SK-N-SH treated with all-trans-retinoic acid at 6 μM for 48 hours (cell line): Measurements from ENCODE around the gene TP53AIP1.

Experiments used
- ATAC-seq: fragments of 200-7000 bp; cut with Tn5 transposase; 3 replicates; pipeline ENCODE4 v1.9.1; 2020; ENCODE audit warnings: mild to moderate bottlenecking, moderate library complexity
- ARNTL ChIP-seq: fragments of 450-650 bp; formaldehyde crosslinking; IDR thresholded peaks from 2 replicates; pipeline ENCODE4 v1.5.0; 2020; ENCODE audit warnings: low read depth, mild to moderate bottlenecking, moderate library complexity, borderline replicate concordance
- BACH2 ChIP-seq: fragments of 250-450 bp; sonication (Bioruptor Pico); IDR thresholded peaks from 2 replicates; pipeline ENCODE4 v1.9.0; 2021; ENCODE audit warnings: mild to moderate bottlenecking, borderline replicate concordance
- CSDC2 ChIP-seq: fragments of 250-450 bp; sonication (Bioruptor Pico); IDR thresholded peaks from 2 replicates; pipeline ENCODE4 v1.5.0; 2020; ENCODE audit warnings: mild to moderate bottlenecking, moderate library complexity
- ESRRG ChIP-seq: fragments of 250-450 bp; sonication (Bioruptor Pico); IDR thresholded peaks from 2 replicates; pipeline ENCODE4 v1.6.1; 2021; ENCODE audit warnings: mild to moderate bottlenecking
- ISL1 ChIP-seq: fragments of 250-450 bp; sonication (Bioruptor Pico); IDR thresholded peaks from 2 replicates; pipeline ENCODE4 v2.1.2; 2022; ENCODE audit warnings: mild to moderate bottlenecking, moderate library complexity
- OSR1 ChIP-seq: fragments of 250-450 bp; sonication (Bioruptor Pico); IDR thresholded peaks from 2 replicates; pipeline ENCODE4 v1.8.0; 2022; ENCODE audit warnings: moderate library complexity, mild to moderate bottlenecking, inconsistent platforms
- POU6F1 ChIP-seq: fragments of 250-450 bp; sonication (Bioruptor Pico); IDR thresholded peaks from 2 replicates; pipeline ENCODE4 v1.8.0; 2021; ENCODE audit warnings: low read depth, mild to moderate bottlenecking, moderate library complexity, borderline replicate concordance
- PPARA ChIP-seq: fragments of 250-450 bp; sonication (Bioruptor Pico); IDR thresholded peaks from 2 replicates; pipeline ENCODE4 v1.5.0; 2020; ENCODE audit warnings: mild to moderate bottlenecking, borderline replicate concordance
- RARB ChIP-seq: fragments of 250-450 bp; sonication (Bioruptor Pico); IDR thresholded peaks from 2 replicates; pipeline ENCODE4 v1.8.0; 2021; ENCODE audit warnings: mild to moderate bottlenecking, moderate library complexity
- SNAI2 ChIP-seq: fragments of 250-450 bp; sonication (Bioruptor Pico); IDR thresholded peaks from 2 replicates; pipeline ENCODE4 v1.5.0; 2020; ENCODE audit warnings: mild to moderate bottlenecking, moderate library complexity
- TOX ChIP-seq: fragments of 250-450 bp; sonication (Bioruptor Pico); IDR thresholded peaks from 2 replicates; pipeline ENCODE4 v1.8.0; 2021; ENCODE audit warnings: mild to moderate bottlenecking, moderate library complexity, borderline replicate concordance
- ZFP3 ChIP-seq: fragments of 250-450 bp; sonication (Bioruptor Pico); IDR thresholded peaks from 2 replicates; pipeline ENCODE4 v1.5.0; 2020; ENCODE audit warnings: mild to moderate bottlenecking, moderate library complexity
- ZFP30 ChIP-seq: fragments of 450-650 bp; formaldehyde crosslinking; IDR thresholded peaks from 2 replicates; pipeline ENCODE4 v1.5.0; 2022; ENCODE audit warnings: mild to moderate bottlenecking, moderate library complexity
- ZNF565 ChIP-seq: fragments of 450-650 bp; formaldehyde crosslinking; conservative IDR thresholded peaks from 2 replicates; pipeline ENCODE4 v1.5.0; 2020; ENCODE audit warnings: low read depth, mild to moderate bottlenecking, moderate library complexity
- ZNF70 ChIP-seq: fragments of 450-650 bp; formaldehyde crosslinking; IDR thresholded peaks from 2 replicates; pipeline ENCODE4 v1.5.0; 2020; ENCODE audit warnings: mild to moderate bottlenecking, moderate library complexity
- ZNF8 ChIP-seq: fragments of 450-650 bp; formaldehyde crosslinking; IDR thresholded peaks from 2 replicates; pipeline ENCODE4 v1.5.0; 2020; ENCODE audit warnings: mild to moderate bottlenecking, moderate library complexity
- TF ChIP-seq, protein P1 (sequence below): fragments of 250-450 bp; sonication (Bioruptor Pico); IDR thresholded peaks from 2 replicates; pipeline ENCODE4 v1.5.0; 2020; ENCODE audit warnings: mild to moderate bottlenecking, moderate library complexity
- TF ChIP-seq, protein P2 (sequence below): fragments of 250-450 bp; sonication (Bioruptor Pico); IDR thresholded peaks from 2 replicates; pipeline ENCODE4 v1.5.1; 2020; ENCODE audit warnings: low read depth, mild to moderate bottlenecking, moderate library complexity
- TF ChIP-seq, protein P3 (sequence below): fragments of 250-450 bp; sonication (Bioruptor Pico); IDR thresholded peaks from 2 replicates; pipeline ENCODE4 v1.8.0; 2020; ENCODE audit warnings: mild to moderate bottlenecking, moderate library complexity, borderline replicate concordance

The TP53AIP1 gene

GRCh38 chr11:128955636-128956035 is 13.0 kb upstream of the TP53AIP1 start:
- ATAC-seq, result no peak
- TF ChIP-seq CSDC2 (CRISPR knock-in tag) (no peak), RARB (CRISPR knock-in tag) (no peak), ZFP3 (CRISPR knock-in tag) (no peak), TOX (CRISPR knock-in tag) (no peak), ZFP30 (no peak), SNAI2 (CRISPR knock-in tag) (no peak), PPARA (no peak), ESRRG (no peak)
- TF ChIP-seq, protein P1, sequence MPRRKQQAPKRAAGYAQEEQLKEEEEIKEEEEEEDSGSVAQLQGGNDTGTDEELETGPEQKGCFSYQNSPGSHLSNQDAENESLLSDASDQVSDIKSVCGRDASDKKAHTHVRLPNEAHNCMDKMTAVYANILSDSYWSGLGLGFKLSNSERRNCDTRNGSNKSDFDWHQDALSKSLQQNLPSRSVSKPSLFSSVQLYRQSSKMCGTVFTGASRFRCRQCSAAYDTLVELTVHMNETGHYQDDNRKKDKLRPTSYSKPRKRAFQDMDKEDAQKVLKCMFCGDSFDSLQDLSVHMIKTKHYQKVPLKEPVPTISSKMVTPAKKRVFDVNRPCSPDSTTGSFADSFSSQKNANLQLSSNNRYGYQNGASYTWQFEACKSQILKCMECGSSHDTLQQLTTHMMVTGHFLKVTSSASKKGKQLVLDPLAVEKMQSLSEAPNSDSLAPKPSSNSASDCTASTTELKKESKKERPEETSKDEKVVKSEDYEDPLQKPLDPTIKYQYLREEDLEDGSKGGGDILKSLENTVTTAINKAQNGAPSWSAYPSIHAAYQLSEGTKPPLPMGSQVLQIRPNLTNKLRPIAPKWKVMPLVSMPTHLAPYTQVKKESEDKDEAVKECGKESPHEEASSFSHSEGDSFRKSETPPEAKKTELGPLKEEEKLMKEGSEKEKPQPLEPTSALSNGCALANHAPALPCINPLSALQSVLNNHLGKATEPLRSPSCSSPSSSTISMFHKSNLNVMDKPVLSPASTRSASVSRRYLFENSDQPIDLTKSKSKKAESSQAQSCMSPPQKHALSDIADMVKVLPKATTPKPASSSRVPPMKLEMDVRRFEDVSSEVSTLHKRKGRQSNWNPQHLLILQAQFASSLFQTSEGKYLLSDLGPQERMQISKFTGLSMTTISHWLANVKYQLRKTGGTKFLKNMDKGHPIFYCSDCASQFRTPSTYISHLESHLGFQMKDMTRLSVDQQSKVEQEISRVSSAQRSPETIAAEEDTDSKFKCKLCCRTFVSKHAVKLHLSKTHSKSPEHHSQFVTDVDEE, result no peak

GRCh38 chr11:128953151-128953550 is 10.5 kb upstream of the TP53AIP1 start:
- TF ChIP-seq OSR1 (CRISPR knock-in tag), result no peak
- TF ChIP-seq RARB (CRISPR knock-in tag), result no peak
- TF ChIP-seq SNAI2 (CRISPR knock-in tag), result no peak
- no peak for TF ChIP-seq PPARA
- TF ChIP-seq BACH2 (CRISPR knock-in tag), result no peak
- TF ChIP-seq POU6F1 (CRISPR knock-in tag), result no peak
- TF ChIP-seq, protein P2, sequence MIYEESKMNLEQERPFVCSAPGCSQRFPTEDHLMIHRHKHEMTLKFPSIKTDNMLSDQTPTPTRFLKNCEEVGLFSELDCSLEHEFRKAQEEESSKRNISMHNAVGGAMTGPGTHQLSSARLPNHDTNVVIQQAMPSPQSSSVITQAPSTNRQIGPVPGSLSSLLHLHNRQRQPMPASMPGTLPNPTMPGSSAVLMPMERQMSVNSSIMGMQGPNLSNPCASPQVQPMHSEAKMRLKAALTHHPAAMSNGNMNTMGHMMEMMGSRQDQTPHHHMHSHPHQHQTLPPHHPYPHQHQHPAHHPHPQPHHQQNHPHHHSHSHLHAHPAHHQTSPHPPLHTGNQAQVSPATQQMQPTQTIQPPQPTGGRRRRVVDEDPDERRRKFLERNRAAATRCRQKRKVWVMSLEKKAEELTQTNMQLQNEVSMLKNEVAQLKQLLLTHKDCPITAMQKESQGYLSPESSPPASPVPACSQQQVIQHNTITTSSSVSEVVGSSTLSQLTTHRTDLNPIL, result no peak
- TF ChIP-seq ZFP30, result no peak
- no peak for TF ChIP-seq ESRRG
- no peak for TF ChIP-seq ZFP3 (CRISPR knock-in tag)
- no peak for TF ChIP-seq ISL1 (CRISPR knock-in tag)
- no peak for TF ChIP-seq ARNTL (CRISPR knock-in tag)
- no peak for TF ChIP-seq ZNF70
- no peak for TF ChIP-seq ZNF565 (CRISPR knock-in tag)
- TF ChIP-seq, protein P3, sequence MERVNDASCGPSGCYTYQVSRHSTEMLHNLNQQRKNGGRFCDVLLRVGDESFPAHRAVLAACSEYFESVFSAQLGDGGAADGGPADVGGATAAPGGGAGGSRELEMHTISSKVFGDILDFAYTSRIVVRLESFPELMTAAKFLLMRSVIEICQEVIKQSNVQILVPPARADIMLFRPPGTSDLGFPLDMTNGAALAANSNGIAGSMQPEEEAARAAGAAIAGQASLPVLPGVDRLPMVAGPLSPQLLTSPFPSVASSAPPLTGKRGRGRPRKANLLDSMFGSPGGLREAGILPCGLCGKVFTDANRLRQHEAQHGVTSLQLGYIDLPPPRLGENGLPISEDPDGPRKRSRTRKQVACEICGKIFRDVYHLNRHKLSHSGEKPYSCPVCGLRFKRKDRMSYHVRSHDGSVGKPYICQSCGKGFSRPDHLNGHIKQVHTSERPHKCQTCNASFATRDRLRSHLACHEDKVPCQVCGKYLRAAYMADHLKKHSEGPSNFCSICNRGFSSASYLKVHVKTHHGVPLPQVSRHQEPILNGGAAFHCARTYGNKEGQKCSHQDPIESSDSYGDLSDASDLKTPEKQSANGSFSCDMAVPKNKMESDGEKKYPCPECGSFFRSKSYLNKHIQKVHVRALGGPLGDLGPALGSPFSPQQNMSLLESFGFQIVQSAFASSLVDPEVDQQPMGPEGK (CRISPR knock-in tag), result no peak
- ATAC-seq, result no peak

DNA sequence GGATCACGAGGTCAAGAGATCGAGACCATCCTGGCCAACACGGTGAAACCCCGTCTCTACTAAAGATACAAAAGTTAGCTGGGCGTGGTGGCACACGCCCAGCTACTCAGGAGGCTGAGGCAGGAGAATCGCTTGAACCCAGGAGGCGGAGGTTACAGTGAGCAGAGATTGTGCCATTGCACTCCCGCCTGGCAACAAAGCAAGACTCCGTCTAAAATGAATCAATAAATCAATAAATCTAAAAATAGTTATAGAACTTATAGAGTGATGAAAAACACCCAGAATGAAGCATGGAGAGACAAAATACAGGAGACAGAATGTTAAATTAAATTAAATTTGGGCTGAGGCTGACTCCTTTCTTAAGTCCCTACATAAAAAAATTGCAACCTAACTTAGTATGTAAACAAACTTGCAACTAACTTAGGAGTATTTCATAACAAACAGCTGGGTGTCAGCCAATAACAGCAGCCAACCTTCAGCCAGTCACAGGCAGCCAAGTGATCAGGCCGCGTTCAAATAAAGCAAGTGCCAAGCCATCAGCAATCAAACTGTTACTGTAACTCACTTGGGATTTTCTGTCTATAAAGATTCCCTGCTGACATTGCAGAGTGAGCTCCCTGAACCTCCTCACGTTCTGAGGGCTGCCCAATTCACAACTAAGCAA is 7.3 kb upstream of the TP53AIP1 start:
- no peak for TF ChIP-seq ISL1 (CRISPR knock-in tag)
- no peak for TF ChIP-seq ZNF8 (CRISPR knock-in tag)
- TF ChIP-seq ZNF565 (CRISPR knock-in tag), result no peak
- TF ChIP-seq, protein P2, result no peak
- no peak for TF ChIP-seq CSDC2 (CRISPR knock-in tag)
- TF ChIP-seq SNAI2 (CRISPR knock-in tag), result no peak
- TF ChIP-seq ARNTL (CRISPR knock-in tag), result no peak
- no peak for TF ChIP-seq ZFP3 (CRISPR knock-in tag)
- no peak for TF ChIP-seq POU6F1 (CRISPR knock-in tag)
- TF ChIP-seq, protein P1, result no peak
- TF ChIP-seq, protein P3 (CRISPR knock-in tag), result no peak
- TF ChIP-seq TOX (CRISPR knock-in tag), result no peak
- no peak for TF ChIP-seq BACH2 (CRISPR knock-in tag)
- no peak for TF ChIP-seq ZNF70
- ATAC-seq, result no peak
